IPS DF 6.9 (cell line): Measurements from ENCODE around the gene LRRC73.

ENCODE experiments used
- DNase-seq: peaks from one replicate; pipeline ENCODE4 v3.0.0-alpha.2; 2013; ENCODE audit warnings: low read depth, low spot score
- H3K27ac ChIP-seq: one replicate; pipeline ENCODE4 v1.5.1; 2013; ENCODE audit warnings: low read length, control low read depth
- H3K27me3 ChIP-seq: 2 replicates; pipeline ENCODE4 v1.6.1; 2013; ENCODE audit warnings: mild to moderate bottlenecking, low read length; ENCODE audit not compliant: control insufficient read depth, insufficient read depth
- H3K36me3 ChIP-seq: 2 replicates; pipeline ENCODE4 v1.6.1; 2013; ENCODE audit warnings: low read length; ENCODE audit not compliant: control insufficient read depth, insufficient read depth
- H3K4me1 ChIP-seq: 2 replicates; pipeline ENCODE4 v1.6.1; 2013; ENCODE audit warnings: low read length; ENCODE audit not compliant: control insufficient read depth, insufficient read depth
- H3K4me3 ChIP-seq: 2 replicates; pipeline ENCODE4 v1.5.1; 2013; ENCODE audit warnings: mild to moderate bottlenecking, low read length
- H3K9me3 ChIP-seq: 2 replicates; pipeline ENCODE4 v1.6.1; 2013; ENCODE audit warnings: low read length, inconsistent platforms; ENCODE audit not compliant: control insufficient read depth, insufficient read depth
- WGBS: extraction: QIAGEN DNeasy Blood & Tissue Kit; methylation state at CpG from one replicate; pipeline ENCODE4 v1.1.7; 2013; ENCODE audit warnings: mixed read lengths, missing lambda C conversion rate; ENCODE audit not compliant: insufficient read length, insufficient coverage; 5-methylcytosine and 5-hydroxymethylcytosine counted together

The LRRC73 gene

DNA sequence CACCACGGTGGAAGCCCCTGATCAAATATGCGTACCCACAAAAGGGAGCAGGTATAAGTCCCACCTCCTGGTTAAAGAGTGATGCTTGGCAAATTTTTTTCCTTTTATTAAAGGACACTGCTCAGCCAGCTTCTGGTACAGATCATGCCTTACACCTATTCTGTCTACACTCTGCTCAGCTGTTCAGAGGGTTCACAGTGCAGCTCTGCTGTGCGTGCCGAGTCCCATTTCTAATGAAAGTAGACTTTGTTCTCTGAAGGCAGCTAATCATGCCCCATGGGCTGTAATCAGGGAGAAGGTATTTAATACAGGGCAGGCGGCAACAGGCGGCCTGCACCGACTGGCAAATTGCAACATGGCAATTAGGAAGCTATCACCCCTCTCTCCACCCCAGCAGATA is 16.3 kb downstream of the LRRC73 start:
- H3K9me3 ChIP-seq: no peaks in the 10 kb centered on the region
- no CpG with 5 or more reads among the region's 7 CpGs for WGBS
- H3K27me3 ChIP-seq: no peaks in the 10 kb centered on the region
- DNase-seq: no peak
- no peak overlapping the region for H3K4me3 ChIP-seq
- peaks cover 10% of the 10 kb centered on the region for H3K4me1 ChIP-seq
- H3K36me3 ChIP-seq: peaks cover 3% of the 10 kb centered on the region
- no peak overlapping the region for H3K27ac ChIP-seq

DNA sequence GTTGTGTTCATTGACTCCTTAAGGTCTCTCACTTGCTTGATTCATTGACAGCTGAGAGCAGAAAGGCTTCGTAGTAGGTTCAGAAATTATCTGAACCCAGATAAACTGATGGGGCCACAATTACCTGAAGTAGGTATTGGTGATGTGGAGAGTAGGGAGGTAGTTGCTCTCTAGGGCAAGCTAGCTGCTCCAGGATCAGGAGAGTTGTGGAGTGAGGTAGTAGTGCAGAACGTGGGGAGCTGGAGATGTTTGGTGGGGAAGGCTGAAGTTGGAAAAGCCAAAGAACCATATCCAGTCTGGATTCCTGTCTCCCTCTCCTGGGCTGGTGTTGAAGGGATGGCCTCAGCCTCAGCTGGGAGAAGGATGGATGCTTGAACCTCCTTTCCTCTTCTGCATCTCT is 16.9 kb downstream of the LRRC73 start:
- WGBS: no CpG with 5 or more reads among the region's 2 CpGs
- no peaks in the 10 kb centered on the region for H3K9me3 ChIP-seq
- no peak for DNase-seq
- H3K4me3 ChIP-seq: no peak overlapping the region
- H3K27ac ChIP-seq: no peak overlapping the region
- H3K27me3 ChIP-seq: no peaks in the 10 kb centered on the region
- no peaks in the 10 kb centered on the region for H3K36me3 ChIP-seq
- peaks cover 10% of the 10 kb centered on the region for H3K4me1 ChIP-seq

DNA sequence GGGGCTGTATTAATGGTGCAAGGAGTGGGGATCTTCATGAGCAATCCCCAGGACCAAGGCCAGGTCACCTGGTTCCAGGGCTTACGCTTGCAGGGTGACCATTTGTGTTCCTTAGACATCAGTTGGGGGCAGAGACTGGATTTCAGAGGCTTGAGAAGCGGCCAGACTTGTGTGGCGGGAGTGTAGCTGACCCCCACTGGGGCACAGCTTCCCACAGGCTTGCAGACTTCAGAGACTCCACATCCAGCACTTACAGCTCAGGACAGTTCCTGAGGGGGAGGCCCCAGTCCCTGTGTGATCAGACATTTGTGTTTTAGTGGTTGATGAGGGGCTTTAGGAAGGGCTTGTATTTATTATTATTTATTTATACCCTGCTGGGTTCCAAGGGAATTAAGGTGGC is 17.5 kb downstream of the LRRC73 start:
- no CpG with 5 or more reads among the region's 3 CpGs for WGBS
- Histone ChIP-seq H3K27ac (no peak overlapping the region), H3K4me1 (peaks cover 10% of the 10 kb centered on the region)

DNA sequence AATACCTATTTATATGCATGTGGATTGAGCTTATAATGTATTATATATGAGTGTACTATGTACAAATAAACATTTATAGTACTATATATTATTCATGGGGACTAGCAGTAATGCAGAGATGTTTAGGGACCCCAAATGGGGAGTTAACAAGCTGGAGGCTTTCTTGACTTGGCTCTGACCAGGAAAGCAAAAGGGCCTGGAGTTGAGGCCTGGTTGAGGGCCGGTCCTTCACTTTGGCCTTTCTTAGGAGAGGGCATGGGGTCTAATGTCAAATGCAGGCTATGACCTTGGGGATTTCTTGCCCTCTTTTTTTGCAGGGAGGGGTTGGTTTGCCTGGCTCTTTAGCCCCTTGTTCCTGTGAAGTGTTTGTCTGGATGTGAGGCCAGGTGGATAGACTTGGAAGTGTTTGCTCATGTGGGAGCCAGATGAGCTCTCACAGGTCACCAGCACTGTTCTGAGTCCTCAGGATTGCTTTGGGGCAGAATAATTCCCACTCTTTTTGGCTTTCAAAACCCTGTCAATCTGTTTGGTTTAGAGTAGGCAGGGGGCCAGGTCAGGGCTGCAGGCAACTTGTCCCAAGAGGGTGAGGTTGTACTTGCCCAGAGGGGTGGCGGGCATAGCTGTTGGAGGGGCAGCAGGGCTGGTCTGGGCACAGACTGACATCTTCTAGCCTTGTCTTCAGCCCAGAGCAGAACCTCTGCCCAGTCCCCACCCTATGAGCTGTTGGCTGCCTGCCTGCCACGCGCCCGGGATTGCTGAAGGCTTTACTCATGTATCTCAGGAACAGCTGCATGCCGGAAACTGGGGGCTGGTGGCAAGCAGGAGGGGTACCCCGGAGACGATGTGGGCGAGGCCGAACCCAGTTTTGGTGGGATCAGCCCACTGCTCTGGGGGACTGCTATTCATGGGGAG is 18.1 kb downstream of the LRRC73 start:
- DNase-seq: no peak
- H3K27me3 ChIP-seq: no peaks in the 10 kb centered on the region
- no peaks in the 10 kb centered on the region for H3K9me3 ChIP-seq
- H3K4me3 ChIP-seq: no peak overlapping the region
- H3K27ac ChIP-seq: no peak overlapping the region
- H3K36me3 ChIP-seq: no peaks in the 10 kb centered on the region
- no CpG with 5 or more reads among the region's 10 CpGs for WGBS
- peaks cover 10% of the 10 kb centered on the region for H3K4me1 ChIP-seq

More for the DNA sequence above, 17.5 kb downstream of the LRRC73 start:
- no peaks in the 10 kb centered on the region for H3K27me3 ChIP-seq
- DNase-seq: no peak
- no peak overlapping the region for H3K4me3 ChIP-seq
- no peaks in the 10 kb centered on the region for H3K36me3 ChIP-seq
- H3K9me3 ChIP-seq: no peaks in the 10 kb centered on the region

DNA sequence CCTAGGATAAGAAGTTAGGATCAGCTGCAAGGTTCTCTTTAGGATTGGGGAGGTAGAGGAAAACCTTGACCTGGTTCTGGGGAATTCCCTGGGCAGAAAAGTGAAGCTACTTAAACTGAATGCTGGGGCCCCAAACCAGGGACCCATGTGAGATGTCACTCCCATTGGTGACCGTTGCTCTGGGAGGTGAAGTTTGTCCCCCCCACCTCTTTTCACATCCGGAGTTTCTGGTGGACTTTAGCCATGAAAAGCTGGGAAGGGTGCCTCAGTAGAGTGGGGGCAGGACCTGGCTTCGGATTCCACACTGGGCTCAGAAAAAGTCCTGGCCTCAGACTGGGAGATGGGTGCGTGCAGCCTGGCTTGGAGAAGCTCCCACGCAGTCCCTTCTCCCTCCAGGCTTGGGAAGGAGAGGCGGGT is 19.6 kb downstream of the LRRC73 start:
- no CpG with 5 or more reads among the region's 6 CpGs for WGBS
- no peak for DNase-seq
- H3K27me3 ChIP-seq: no peaks in the 10 kb centered on the region

DNA sequence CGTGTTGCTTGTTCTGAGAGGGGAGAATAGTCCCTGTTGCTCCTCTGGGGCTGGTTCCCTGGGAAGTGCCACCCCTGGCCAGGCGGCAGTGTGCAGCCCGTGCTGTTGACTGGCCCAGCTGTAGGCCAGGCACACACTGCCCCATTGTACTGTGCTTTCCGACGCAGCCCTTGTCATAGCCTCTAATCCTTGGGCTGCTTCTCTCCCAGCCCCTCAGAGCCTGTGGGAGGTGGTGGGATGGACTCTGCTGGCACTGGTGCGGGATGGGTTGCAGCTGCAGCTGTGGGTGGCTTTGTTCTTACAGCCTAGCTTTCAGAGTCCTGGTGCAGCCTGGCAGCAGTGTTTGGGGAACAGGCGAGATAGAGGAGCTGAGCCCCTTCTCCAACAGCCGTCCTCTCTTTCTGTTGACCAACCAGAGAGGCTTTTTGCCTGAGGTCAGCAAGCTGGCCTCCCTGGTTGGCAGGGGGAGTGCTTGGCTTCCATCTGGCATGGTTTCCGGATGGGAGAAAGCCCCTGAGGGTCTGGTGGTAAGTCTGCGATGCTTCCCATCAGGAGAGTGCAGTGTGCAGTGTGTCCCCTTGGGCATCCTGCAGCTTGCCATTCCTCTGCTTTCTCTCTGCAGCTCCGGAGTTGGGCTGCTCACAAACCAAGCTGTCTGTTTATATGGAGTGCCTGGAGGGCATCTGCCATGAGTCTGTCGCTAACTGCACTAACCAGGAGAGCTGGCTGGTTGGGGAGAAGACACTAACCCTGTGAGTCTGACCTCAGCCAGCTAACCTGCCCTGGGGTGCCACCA is 20.7 kb downstream of the LRRC73 start:
- no CpG with 5 or more reads among the region's 12 CpGs for WGBS
- no peak overlapping the region for H3K27ac ChIP-seq

More for the DNA sequence above, 19.6 kb downstream of the LRRC73 start:
- peaks cover 5% of the 10 kb centered on the region; the same call in 1 of the 2 replicates for H3K4me1 ChIP-seq
- no peak overlapping the region for H3K4me3 ChIP-seq
- no peaks in the 10 kb centered on the region for H3K36me3 ChIP-seq
- H3K9me3 ChIP-seq: no peaks in the 10 kb centered on the region
- H3K27ac ChIP-seq: no peak overlapping the region

DNA sequence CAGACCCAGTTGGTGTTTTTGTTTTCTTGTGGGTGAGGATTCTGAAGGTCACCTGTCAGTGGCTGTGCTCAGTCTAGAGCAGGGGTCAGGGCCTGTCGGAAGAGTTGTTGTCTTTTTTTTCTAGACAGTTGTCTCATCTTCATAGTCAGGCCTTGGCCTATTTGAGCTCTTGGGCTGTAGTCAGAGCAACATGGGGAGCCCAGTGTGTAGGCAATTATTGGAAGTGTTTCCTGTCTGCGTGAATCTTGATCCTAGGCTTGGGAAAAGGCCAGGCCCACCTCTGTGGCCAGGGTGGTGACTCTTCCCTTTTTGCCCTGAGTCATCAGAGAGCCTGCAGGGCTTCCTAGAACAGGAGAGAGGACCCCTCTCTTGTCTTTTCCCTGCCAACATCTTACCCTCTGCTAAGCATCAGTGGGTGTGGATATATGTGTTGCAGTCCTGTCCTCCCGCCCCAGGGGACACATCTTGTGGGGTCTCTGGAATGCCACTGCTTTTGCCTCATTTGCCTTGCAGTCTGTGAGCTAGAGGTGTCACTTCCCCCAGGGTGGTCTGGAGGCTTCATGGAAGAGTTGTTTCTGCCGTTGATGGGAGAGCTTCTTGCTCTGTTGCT is 21.4 kb downstream of the LRRC73 start:
- WGBS: no CpG with 5 or more reads among the region's 4 CpGs
- H3K4me3 ChIP-seq: no peak overlapping the region
- H3K36me3 ChIP-seq: no peaks in the 10 kb centered on the region

More for the DNA sequence above, 20.7 kb downstream of the LRRC73 start:
- no peak overlapping the region for H3K4me3 ChIP-seq
- H3K4me1 ChIP-seq: no peaks in the 10 kb centered on the region
- no peak for DNase-seq
- no peaks in the 10 kb centered on the region for H3K36me3 ChIP-seq
- H3K9me3 ChIP-seq: no peaks in the 10 kb centered on the region
- H3K27me3 ChIP-seq: no peaks in the 10 kb centered on the region

DNA sequence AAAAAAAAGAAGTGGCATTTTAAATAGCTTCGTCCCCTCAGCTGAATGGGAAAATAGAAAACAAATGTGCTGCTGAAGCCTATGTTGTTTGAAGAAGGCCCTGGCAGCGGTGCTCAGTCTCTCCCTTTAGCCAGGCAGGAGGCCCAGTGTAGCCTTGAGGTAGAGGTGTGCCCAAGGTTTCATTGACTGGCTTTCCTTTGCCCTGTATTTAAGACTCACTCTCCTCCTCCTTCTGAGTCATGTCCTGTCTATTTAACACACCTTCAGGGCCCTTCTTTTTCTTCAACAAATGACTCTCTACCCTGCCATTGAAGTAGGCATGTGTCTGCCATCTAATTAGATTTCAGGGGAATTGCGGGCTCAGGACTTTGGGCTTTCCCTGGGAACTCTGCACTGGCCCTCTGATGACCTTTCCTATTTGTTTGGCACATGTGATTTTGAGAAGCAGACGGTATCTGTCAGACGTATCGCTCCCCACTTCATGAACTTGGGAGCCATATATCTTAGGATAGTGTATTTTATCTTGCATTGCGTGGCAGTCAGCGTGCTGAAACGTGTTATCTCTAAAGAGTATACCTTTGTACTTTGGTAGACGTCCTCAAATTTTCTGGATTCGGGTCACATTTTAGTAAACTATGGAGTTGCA is 28.4 kb downstream of the LRRC73 start:
- H3K4me3 ChIP-seq: no peak overlapping the region
- no peaks in the 10 kb centered on the region for H3K36me3 ChIP-seq
- peaks cover 5% of the 10 kb centered on the region; the same call in 1 of the 2 replicates for H3K4me1 ChIP-seq
- no peaks in the 10 kb centered on the region for H3K27me3 ChIP-seq
- no peak overlapping the region for H3K27ac ChIP-seq
- no peak for DNase-seq
- no peaks in the 10 kb centered on the region for H3K9me3 ChIP-seq
- no CpG with 5 or more reads among the region's 11 CpGs for WGBS

More for the DNA sequence above, 21.4 kb downstream of the LRRC73 start:
- DNase-seq: no peak
- H3K9me3 ChIP-seq: no peaks in the 10 kb centered on the region
- no peak overlapping the region for H3K27ac ChIP-seq
- H3K4me1 ChIP-seq: no peaks in the 10 kb centered on the region
- H3K27me3 ChIP-seq: no peaks in the 10 kb centered on the region

DNA sequence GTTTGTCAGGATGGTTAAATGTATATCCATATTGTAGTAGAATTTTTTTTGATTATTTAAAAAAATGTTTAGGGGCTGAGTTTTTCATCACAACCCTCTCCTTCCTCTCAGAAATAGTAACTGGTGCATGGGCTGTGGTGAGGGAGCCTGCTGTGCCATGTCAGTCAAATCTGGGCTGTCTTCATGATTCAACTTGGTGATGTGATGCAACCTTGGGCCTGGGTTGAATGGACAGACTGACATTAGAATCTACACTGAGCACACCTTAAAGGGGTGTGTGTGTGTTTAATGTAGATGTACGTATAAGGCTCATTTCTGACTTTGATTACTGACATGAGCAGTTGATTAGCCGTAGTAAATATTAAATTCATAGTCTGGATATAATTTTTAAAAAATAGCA is 29.1 kb downstream of the LRRC73 start:
- DNase-seq: no peak
- Histone ChIP-seq H3K27me3 (no peaks in the 10 kb centered on the region), H3K36me3 (no peaks in the 10 kb centered on the region), H3K4me3 (no peak overlapping the region), H3K27ac (no peak overlapping the region), H3K9me3 (no peaks in the 10 kb centered on the region), H3K4me1 (peaks cover 5% of the 10 kb centered on the region; the same call in 1 of the 2 replicates)
- whole genome bisulfite sequencing: no CpG with 5 or more reads among the region's 2 CpGs

DNA sequence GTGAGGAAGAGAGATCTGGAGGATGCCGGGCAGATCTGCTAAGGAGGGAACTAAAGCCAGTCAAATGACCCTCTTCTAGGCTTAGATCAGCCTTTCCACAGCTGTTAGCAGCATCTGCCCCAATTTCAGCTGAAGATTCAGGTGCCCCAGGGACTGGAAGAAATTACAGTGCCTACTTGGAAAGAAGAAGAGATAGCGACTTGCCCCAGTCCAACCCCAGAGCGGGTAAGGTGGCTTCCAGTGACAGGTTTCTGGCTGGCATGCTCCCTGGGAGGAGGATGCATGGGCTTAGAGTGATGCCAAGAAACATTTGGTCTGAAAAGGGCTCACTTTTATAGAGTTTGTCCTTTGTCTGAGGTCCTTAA is 32.2 kb downstream of the LRRC73 start:
- H3K27ac ChIP-seq: no peak overlapping the region
- H3K4me3 ChIP-seq: peak overlapping the region; percentile 90; the same call in 1 of the 2 replicates
- no peaks in the 10 kb centered on the region; the same call in 1 of the 2 replicates for H3K27me3 ChIP-seq
- DNase-seq: no peak
- H3K9me3 ChIP-seq: no peaks in the 10 kb centered on the region
- no CpG with 5 or more reads among the region's 3 CpGs for WGBS
- H3K4me1 ChIP-seq: peaks cover 5% of the 10 kb centered on the region; the same call in 1 of the 2 replicates
- no peaks in the 10 kb centered on the region for H3K36me3 ChIP-seq
